PFSK-1 (cell line): ENCODE measurements around the gene NCK2.

Experiments
- POLR2AphosphoS5 ChIP-seq: IDR thresholded peaks from 2 replicates; pipeline ENCODE4 v1.6.1; 2012; ENCODE audit warnings: low read depth, mild to moderate bottlenecking, control low read depth, low read length, moderate library complexity
- SIN3A ChIP-seq: IDR thresholded peaks from 2 replicates; pipeline ENCODE4 v1.6.1; 2012; ENCODE audit warnings: mild to moderate bottlenecking, low read length, moderate library complexity, borderline replicate concordance; ENCODE audit not compliant: insufficient read depth
- TAF1 ChIP-seq: IDR thresholded peaks from 2 replicates; pipeline ENCODE4 v1.6.1; 2012; ENCODE audit warnings: low read length, control low read depth, borderline replicate concordance; ENCODE audit not compliant: insufficient read depth

DNA sequence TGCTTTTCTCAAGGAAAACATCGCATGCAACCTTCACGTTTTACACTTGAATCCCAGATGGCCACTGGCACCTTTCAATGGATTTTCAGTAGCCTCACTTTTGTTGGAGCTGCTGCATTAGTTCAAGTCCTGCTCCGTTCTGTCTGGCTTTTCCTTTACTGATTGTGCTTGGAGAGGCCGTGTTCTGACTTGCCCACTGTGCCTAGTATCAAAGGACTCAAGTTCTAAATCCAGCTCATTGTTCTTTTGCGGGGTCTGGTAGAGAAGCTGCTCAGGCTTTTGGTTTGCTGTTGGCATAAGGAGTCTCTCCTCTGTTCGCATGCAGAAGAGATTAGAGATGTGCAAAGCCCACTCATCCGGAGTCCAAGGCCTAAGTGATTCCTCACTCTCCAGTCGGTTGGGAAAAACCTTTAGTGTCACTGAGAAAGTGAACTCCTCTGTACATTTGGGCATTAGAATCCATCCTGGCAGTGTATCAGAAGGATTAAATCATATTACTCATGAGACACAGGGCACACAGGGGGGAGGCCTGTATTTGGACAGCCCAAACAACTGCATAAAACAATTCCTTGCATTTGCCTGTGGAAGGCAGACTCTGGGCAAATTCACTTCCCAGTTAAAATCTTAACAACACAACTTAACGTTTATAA lies 69.7 kb downstream of the NCK2 start:
- TF ChIP-seq POLR2AphosphoS5, result no peak
- TF ChIP-seq SIN3A, result no peak
- TF ChIP-seq TAF1, result no peak
